PC-9 (cell line): ENCODE results near the gene PKD1L1. TPM values are rescaled to one million over a fixed set of nuclear protein-coding genes. Genes with fewer than 3 reads are reported as not detected.

Experiments used
- BruUV-seq: library from RNA; stranded (reverse); fragments of 400-500 nt; replicated peaks from 2 replicates; lab custom pipeline; 2021; lab: Mats Ljungman, UMichigan
- CTCF ChIA-PET: fragments of 300-600 bp; sonication (Branson Sonifier 250); formaldehyde crosslinking; loops from one replicate; lab custom pipeline; 2022; ENCODE audit warnings: antibody characterized with exemption; lab: Charles Lee
- POLR2A ChIA-PET: fragments of 300-600 bp; sonication (Branson Sonifier 250); formaldehyde crosslinking; loops from one replicate; lab custom pipeline; 2022; ENCODE audit warnings: antibody characterized with exemption; ENCODE audit not compliant: unreplicated experiment; lab: Charles Lee
- DNase-seq, 2 experiments: peaks; one replicate each; pipeline versions ENCODE4 v3.0.0 to v3.0.0-alpha.2; 2015 to 2022; ENCODE audit warnings: mixed read lengths in 1 of 2
- H2AFZ ChIP-seq: fragments of 200-600 bp; sonication (generic); 2 replicates; pipeline ENCODE4 v1.8.1; 2017; ENCODE audit warnings: antibody characterized with exemption
- H3F3A ChIP-seq: fragments of 200-600 bp; sonication (generic); 2 replicates; pipeline ENCODE4 v1.8.1; 2017; ENCODE audit warnings: antibody characterized with exemption, mild to moderate bottlenecking, low read depth; ENCODE audit not compliant: insufficient read depth
- H3K27ac ChIP-seq: fragments of 200-600 bp; sonication (generic); 2 replicates; pipeline ENCODE4 v1.6.1; 2016; ENCODE audit warnings: mixed run types
- H3K27me3 ChIP-seq: fragments of 200-600 bp; sonication (generic); 2 replicates; pipeline ENCODE4 v1.6.1; 2016; ENCODE audit warnings: low read depth, mixed run types; ENCODE audit not compliant: insufficient read depth
- H3K36me3 ChIP-seq: fragments of 200-600 bp; sonication (generic); 2 replicates; pipeline ENCODE4 v1.6.1; 2016; ENCODE audit warnings: low read depth, mixed run types
- H3K4me1 ChIP-seq: fragments of 200-600 bp; sonication (generic); replicated peaks from 2 replicates; pipeline ENCODE4 v1.6.1; 2016; ENCODE audit warnings: mixed run types; ENCODE audit not compliant: insufficient read depth
- H3K4me2 ChIP-seq: fragments of 200-600 bp; sonication (generic); 2 replicates; pipeline ENCODE4 v1.6.1; 2017; ENCODE audit warnings: mixed run types
- H3K4me3 ChIP-seq: fragments of 200-600 bp; sonication (generic); 2 replicates; pipeline ENCODE4 v1.6.1; 2016; ENCODE audit warnings: mixed run types
- H3K79me2 ChIP-seq: fragments of 200-600 bp; sonication (generic); 2 replicates; pipeline ENCODE4 v1.6.1; 2017; ENCODE audit warnings: low read depth, mixed run types
- H3K9me2 ChIP-seq: fragments of 200-600 bp; sonication (generic); 2 replicates; pipeline ENCODE4 v1.8.1; 2017; ENCODE audit warnings: mild to moderate bottlenecking; ENCODE audit not compliant: insufficient read depth
- H3K9me3 ChIP-seq: fragments of 200-600 bp; sonication (generic); 2 replicates; pipeline ENCODE4 v1.8.1; 2016; ENCODE audit warnings: low read depth; ENCODE audit not compliant: insufficient read depth
- H4K20me1 ChIP-seq: fragments of 200-600 bp; sonication (generic); 2 replicates; pipeline ENCODE4 v1.8.1; 2017; ENCODE audit not compliant: insufficient read depth
- CTCF ChIP-seq: fragments of 200-600 bp; sonication (generic); conservative IDR thresholded peaks from 2 replicates; pipeline ENCODE4 v1.6.1; 2017; ENCODE audit warnings: mixed run types, antibody characterized with exemption, mild to moderate bottlenecking, moderate library complexity
- EZH2 ChIP-seq: fragments of 200-600 bp; sonication (generic); IDR thresholded peaks from 2 replicates; pipeline ENCODE4 v1.8.0; 2017; ENCODE audit warnings: antibody characterized with exemption, low read depth
- intact Hi-C: fragments of 100-400 bp; cut with micrococcal nuclease; formaldehyde crosslinking; loops from one replicate; pipeline ENCODE4 v1.10.0; 2022; ENCODE audit not compliant: unreplicated experiment
- total RNA-seq: library from RNA; stranded (reverse); gene quantifications from 2 replicates; pipeline ENCODE4 v1.2.3, GENCODE V29; 2021

The PKD1L1 gene
- total RNA-seq, 1 experiment from 2014 or later, result 0.07 TPM

DNA sequence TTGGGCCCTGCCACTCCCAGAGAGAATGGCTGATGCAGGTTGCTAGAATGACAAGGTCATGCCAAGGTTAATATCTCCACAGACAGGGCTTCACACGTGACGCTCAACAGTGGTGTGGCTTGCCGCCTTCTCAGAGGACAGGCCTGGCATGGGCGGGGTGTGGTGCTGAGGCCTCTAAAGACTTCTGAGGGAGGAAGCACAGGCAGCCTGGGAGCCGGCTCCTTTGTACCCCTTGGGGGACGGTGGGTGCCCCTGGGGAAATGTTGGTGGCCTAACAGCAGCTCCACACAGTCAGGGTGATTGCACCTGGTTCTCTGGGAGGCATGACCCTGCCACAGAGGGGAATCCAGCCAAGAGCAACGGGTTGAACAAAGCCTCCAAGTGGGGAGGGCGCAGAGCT, 115.1 kb downstream of the PKD1L1 start:
- no peaks in the 10 kb centered on the region for H3K79me2 ChIP-seq
- no peak overlapping the region for H2AFZ ChIP-seq
- H3K27ac ChIP-seq, result no peak overlapping the region
- no peak overlapping the region for H3K4me3 ChIP-seq
- no peaks in the 10 kb centered on the region for H3F3A ChIP-seq
- no peaks in the 10 kb centered on the region for H4K20me1 ChIP-seq
- H3K9me3 ChIP-seq, result no peaks in the 10 kb centered on the region
- no TSS peak for BruUV-seq
- no peaks in the 10 kb centered on the region; the same call in 1 of the 2 replicates for H3K4me1 ChIP-seq
- intact Hi-C loops, result no loop called here
- H3K36me3 ChIP-seq, result no peaks in the 10 kb centered on the region
- ChIA-PET CTCF (no interaction called here), POLR2A (no interaction called here)
- H3K27me3 ChIP-seq, result no peaks in the 10 kb centered on the region
- no peak overlapping the region for H3K4me2 ChIP-seq
- H3K9me2 ChIP-seq, result no peaks in the 10 kb centered on the region
- DNase-seq, result no peak
- TF ChIP-seq CTCF (no peak), EZH2 (no peak)

DNA sequence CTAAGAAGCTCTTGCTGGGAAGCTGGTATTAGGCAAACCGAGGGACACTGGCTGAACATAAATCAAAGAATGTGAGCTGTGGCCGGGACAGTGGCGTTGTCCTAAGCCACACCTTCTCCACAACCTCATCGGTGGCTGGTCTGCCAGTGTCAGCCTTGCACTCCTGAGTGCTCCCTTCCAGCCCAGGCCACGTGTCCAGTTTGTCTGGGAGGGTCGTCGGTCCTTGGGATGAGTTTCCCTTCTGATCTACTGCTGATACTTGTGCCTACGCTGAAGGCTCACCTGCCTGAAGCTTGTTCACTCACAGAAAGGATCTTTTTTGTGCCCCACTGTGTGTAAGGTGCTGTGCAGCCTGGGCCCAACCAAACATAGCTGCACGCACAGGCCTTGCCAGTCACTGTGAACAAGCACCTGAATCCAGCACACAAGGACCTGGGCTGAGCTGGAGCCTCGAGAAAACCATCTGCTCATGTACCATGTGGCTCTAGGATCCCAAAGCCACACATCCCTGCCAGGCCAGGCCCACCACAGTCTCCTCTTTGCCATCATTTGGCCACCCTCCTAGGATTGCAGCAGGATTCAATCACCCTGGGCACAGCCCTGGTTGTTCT, 116.1 kb downstream of the PKD1L1 start:
- Histone ChIP-seq H3K36me3 (no peaks in the 10 kb centered on the region), H3K4me3 (no peak overlapping the region), H2AFZ (no peak overlapping the region), H3K4me1 (no peaks in the 10 kb centered on the region; the same call in 1 of the 2 replicates), H4K20me1 (no peaks in the 10 kb centered on the region), H3K4me2 (no peak overlapping the region), H3K9me2 (no peaks in the 10 kb centered on the region), H3K79me2 (no peaks in the 10 kb centered on the region), H3F3A (no peaks in the 10 kb centered on the region), H3K27me3 (no peaks in the 10 kb centered on the region), H3K27ac (no peak overlapping the region), H3K9me3 (no peaks in the 10 kb centered on the region)
- TF ChIP-seq EZH2 (no peak), CTCF (no peak)
- BruUV-seq, result no TSS peak
- ChIA-PET POLR2A (interaction anchor here (0.7 kb wide), 1 partner anchor 13 kb away, joined by 4 read pairs; no protein-coding TSS in a partner anchor), CTCF (no interaction called here)
- DNase-seq, result no peak
- intact Hi-C loops, result no loop called here

DNA sequence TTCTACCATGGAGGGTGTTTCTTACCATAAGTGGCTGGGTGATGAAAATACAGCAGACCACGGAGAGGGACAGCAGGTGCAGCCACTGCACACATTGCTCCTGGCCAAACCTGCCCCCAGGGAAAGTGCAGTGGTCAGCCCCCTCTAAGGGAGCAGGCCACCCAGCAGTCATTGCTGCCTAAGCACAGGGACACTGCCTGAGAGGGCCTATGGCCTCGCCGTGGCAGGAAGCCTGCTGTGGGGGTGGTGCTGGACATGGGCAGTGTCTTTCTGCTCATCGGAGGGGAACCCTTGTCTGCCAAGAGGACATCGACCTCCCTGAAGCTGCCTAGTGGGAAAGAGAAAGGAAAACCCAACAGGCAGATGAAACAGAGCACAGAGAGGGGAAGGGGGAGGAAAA, 118.3 kb downstream of the PKD1L1 start:
- Histone ChIP-seq H3K4me2 (no peak overlapping the region), H2AFZ (no peak overlapping the region), H3K79me2 (no peaks in the 10 kb centered on the region), H3K27me3 (no peaks in the 10 kb centered on the region), H3F3A (no peaks in the 10 kb centered on the region), H3K27ac (no peak overlapping the region), H3K9me2 (no peaks in the 10 kb centered on the region), H3K4me1 (no peaks in the 10 kb centered on the region; the same call in 1 of the 2 replicates), H4K20me1 (no peaks in the 10 kb centered on the region), H3K9me3 (no peaks in the 10 kb centered on the region), H3K4me3 (no peak overlapping the region), H3K36me3 (no peaks in the 10 kb centered on the region)
- intact Hi-C loops, result no loop called here
- ChIA-PET CTCF (no interaction called here), POLR2A (interaction anchor here (0.5 kb wide), 1 partner anchor 17 kb away, joined by 3 read pairs; no protein-coding TSS in a partner anchor)
- DNase-seq, result no peak
- BruUV-seq, result no TSS peak
- TF ChIP-seq CTCF (no peak), EZH2 (no peak)
